Stimulated activated naive B cell treated with anti-CD40 and anti-IgM and Interleukin-4, amounts not matched to agents 10 μg/mL and 1 μg/mL and 100 μg/mL, for 72 hours (primary cell): Measurements from ENCODE around the gene MPRIP.
"Not testable (repeated sequence)": the region's sequence is repeated elsewhere in the genome, so short reads cannot be mapped to it uniquely, and the experiment has no call there.

Source experiments
- ATAC-seq, 2 donors: fragments of 150-1000 bp; cut with Tn5 transposase; replicated peaks; 2 replicates each; pipeline ENCODE4 v1.10.0; 2021; ENCODE audit warnings: moderate library complexity in 1 of 2
- DNase-seq: peaks from one replicate; pipeline ENCODE4 v3.0.0; 2021
- H3K27ac Mint-ChIP-seq: one replicate; pipeline ENCODE4 v1.8.0; 2022; ENCODE audit warnings: mild to moderate bottlenecking, mixed read lengths
- H3K27me3 Mint-ChIP-seq, 2 donors: one replicate each; pipeline ENCODE4 v1.8.0; 2022; ENCODE audit warnings: mixed read lengths in 2 of 2
- H3K36me3 Mint-ChIP-seq, 2 donors: one replicate each; pipeline ENCODE4 v1.8.0; 2022; ENCODE audit warnings: mixed read lengths in 2 of 2, mild to moderate bottlenecking in 1 of 2
- H3K4me1 Mint-ChIP-seq, 2 donors: one replicate each; pipeline ENCODE4 v1.8.0; 2022; ENCODE audit warnings: mixed read lengths in 2 of 2, mild to moderate bottlenecking in 1 of 2
- H3K4me3 Mint-ChIP-seq, 2 donors: one replicate each; pipeline ENCODE4 v1.8.0; 2022; ENCODE audit warnings: mild to moderate bottlenecking in 2 of 2, mixed read lengths in 2 of 2, moderate library complexity in 1 of 2
- H3K9me3 Mint-ChIP-seq, 2 donors: one replicate each; pipeline ENCODE4 v1.8.0; 2022; ENCODE audit warnings: mixed read lengths in 2 of 2, mild to moderate bottlenecking in 1 of 2

Gene MPRIP

GRCh38 chr17:17149520-17150447, 107.5 kb downstream of the MPRIP start:
- Mint-ChIP-seq H3K36me3 (peaks cover 28 to 70% of the 10 kb centered on the region in 2 donors), H3K27ac (peak overlapping the region; percentile 22), H3K9me3 (no peaks in the 10 kb centered on the region), H3K27me3 (no peaks in the 10 kb centered on the region), H3K4me1 (peaks cover 8 to 13% of the 10 kb centered on the region in 2 donors), H3K4me3 (no peak overlapping the region)
- DNase-seq (no peak), ATAC-seq (peak; percentile 30)

GRCh38 chr17:17150448-17150800, 108.2 kb downstream of the MPRIP start:
- Mint-ChIP-seq H3K9me3 (no peaks in the 10 kb centered on the region), H3K27ac (peak overlapping the region; percentile 22), H3K27me3 (no peaks in the 10 kb centered on the region), H3K4me1 (peaks cover 8 to 13% of the 10 kb centered on the region in 2 donors), H3K36me3 (peaks cover 32 to 69% of the 10 kb centered on the region in 2 donors), H3K4me3 (no peak overlapping the region)
- ATAC-seq: peak; percentile 15 to 38
- DNase-seq: no peak

DNA sequence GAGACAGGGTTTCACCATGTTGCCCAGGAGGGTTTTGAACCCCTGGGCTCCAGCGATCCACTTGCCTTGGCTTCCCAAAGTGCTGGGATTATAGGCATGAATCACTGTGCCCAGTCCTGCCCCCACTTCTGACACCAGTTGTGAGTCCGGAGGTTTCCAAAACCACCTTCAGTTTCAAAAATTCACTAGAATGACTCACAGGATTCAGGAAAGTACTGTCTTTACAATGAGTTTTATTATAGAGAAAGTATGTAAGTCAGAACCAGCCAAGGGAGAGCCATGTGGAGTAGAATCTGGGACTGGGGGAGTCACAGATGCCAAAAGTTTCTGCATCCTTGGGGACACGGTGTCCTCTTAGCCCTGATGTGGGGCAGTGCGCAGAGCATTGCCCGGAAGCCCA, 108.8 kb downstream of the MPRIP start:
- H3K36me3 Mint-ChIP-seq: peaks cover 34 to 63% of the 10 kb centered on the region in 2 donors
- ATAC-seq: no peak
- DNase-seq: no peak
- no peaks in the 10 kb centered on the region for H3K27me3 Mint-ChIP-seq
- no peak overlapping the region for H3K27ac Mint-ChIP-seq
- no peak overlapping the region for H3K4me3 Mint-ChIP-seq
- H3K4me1 Mint-ChIP-seq: peaks cover 8 to 11% of the 10 kb centered on the region in 2 donors
- H3K9me3 Mint-ChIP-seq: no peaks in the 10 kb centered on the region

DNA sequence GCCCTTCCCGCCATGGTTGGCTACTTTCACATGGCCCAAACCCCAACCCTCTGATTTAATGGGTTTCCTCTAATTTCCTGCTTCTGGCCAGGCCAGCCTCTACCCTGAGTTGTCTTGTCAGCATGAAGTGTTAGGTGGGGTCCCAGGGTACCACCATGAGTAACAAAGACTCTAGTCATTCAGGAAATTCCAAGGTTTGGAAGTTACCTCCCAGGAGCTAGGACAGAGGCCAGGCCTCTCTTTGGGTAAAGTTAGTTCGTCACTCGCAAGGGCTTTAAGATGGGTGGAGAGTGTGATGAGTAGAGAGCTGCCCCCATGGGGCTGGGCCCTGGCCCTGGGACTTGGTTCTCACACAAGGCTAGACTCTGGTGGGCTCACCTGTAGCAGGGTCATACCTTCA, 109.3 kb downstream of the MPRIP start:
- no peak for ATAC-seq
- Mint-ChIP-seq H3K4me3 (no peak overlapping the region), H3K27ac (peak overlapping the region; percentile 76), H3K27me3 (no peaks in the 10 kb centered on the region), H3K36me3 (peaks cover 34 to 60% of the 10 kb centered on the region in 2 donors), H3K4me1 (peaks cover 8 to 11% of the 10 kb centered on the region in 2 donors), H3K9me3 (no peaks in the 10 kb centered on the region)
- no peak for DNase-seq

DNA sequence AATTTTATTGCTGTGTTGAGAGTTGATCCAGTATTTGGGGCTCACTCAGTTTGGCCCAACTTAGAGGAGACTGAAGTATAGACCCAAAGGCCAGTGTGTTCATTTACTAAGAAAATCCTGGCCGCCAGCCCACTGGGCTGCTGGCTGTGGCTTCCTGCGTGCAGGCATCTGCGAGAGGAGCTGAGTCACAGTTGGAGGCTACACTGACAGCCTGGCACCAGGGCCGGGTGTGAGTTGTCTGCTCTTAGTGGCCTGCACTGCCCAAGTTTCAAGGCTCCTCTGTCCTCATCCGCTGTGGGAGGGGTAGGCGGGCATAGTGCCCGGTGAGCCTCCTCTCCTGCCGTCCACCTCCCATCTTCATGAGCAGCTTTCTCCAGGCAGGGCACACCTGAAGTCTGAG, 109.7 kb downstream of the MPRIP start:
- no peaks in the 10 kb centered on the region for H3K27me3 Mint-ChIP-seq
- H3K27ac Mint-ChIP-seq: peak overlapping the region; percentile 76
- peaks cover 7 to 8% of the 10 kb centered on the region in 2 donors for H3K4me1 Mint-ChIP-seq
- DNase-seq (no peak), ATAC-seq (peak in 1 of 2 donors; percentile 31)
- no peaks in the 10 kb centered on the region for H3K9me3 Mint-ChIP-seq
- no peak overlapping the region for H3K4me3 Mint-ChIP-seq
- peaks cover 35 to 60% of the 10 kb centered on the region in 2 donors for H3K36me3 Mint-ChIP-seq

DNA sequence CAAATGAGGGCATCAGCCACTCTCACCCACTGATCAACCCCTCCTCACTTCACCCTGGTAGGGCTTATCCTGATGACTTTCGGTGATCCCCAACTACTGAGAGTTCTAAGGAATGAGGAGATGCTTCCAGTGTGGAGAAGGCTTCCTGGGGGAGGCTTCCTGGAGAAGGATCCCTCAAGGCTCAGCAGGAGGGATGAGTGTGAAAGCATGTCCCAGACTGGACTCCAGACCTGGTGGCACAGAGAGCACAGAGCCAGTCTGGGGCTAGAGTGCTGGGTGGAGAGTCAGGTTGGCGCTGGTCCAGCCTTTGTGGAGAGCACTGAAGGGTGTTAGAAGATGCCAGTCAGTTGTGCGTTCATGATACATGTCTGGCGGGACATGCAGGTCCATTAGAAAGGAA, 110.1 kb downstream of the MPRIP start:
- H3K4me3 Mint-ChIP-seq: no peak overlapping the region
- DNase-seq (no peak), ATAC-seq (no peak)
- H3K27ac Mint-ChIP-seq: peak overlapping the region; percentile 66
- H3K27me3 Mint-ChIP-seq: no peaks in the 10 kb centered on the region
- H3K9me3 Mint-ChIP-seq: no peaks in the 10 kb centered on the region
- peaks cover 40 to 63% of the 10 kb centered on the region in 2 donors for H3K36me3 Mint-ChIP-seq
- peaks cover 6 to 8% of the 10 kb centered on the region in 2 donors for H3K4me1 Mint-ChIP-seq

DNA sequence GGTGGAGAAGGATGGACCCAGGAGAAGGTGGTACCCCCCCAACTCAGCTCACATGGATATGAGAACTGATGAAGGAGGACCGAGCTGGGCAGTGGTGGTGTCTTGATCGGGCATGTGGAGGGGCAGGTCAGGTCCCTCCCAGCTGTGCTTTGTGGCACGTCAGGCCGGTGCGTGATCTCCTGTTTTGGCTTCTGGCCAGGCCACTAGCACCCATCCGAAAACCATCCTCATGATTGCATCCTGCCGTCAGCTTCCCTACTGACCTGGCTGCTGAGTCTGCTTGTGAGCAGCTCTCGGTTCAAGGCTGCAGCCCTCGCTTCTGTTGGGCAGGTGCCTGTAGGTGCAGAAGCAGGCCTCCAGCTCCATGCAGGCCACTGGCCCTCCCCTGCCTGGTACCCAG, 110.8 kb downstream of the MPRIP start:
- Mint-ChIP-seq H3K27ac (no peak overlapping the region), H3K4me1 (peaks cover 6 to 8% of the 10 kb centered on the region in 2 donors), H3K27me3 (no peaks in the 10 kb centered on the region), H3K9me3 (no peaks in the 10 kb centered on the region), H3K36me3 (peaks cover 41 to 56% of the 10 kb centered on the region in 2 donors), H3K4me3 (no peak overlapping the region)
- no peak for DNase-seq
- no peak for ATAC-seq

- DNase-seq: no peak
- Mint-ChIP-seq H3K4me3 (no peak overlapping the region), H3K36me3 (peaks cover 47 to 57% of the 10 kb centered on the region in 2 donors), H3K9me3 (no peaks in the 10 kb centered on the region), H3K27ac (peak overlapping the region; percentile 6), H3K4me1 (peaks cover 6 to 8% of the 10 kb centered on the region in 2 donors), H3K27me3 (no peaks in the 10 kb centered on the region)
- ATAC-seq: no peak
Observed at GRCh38 chr17:17153709-17154108, 111.5 kb downstream of the MPRIP start.

DNA sequence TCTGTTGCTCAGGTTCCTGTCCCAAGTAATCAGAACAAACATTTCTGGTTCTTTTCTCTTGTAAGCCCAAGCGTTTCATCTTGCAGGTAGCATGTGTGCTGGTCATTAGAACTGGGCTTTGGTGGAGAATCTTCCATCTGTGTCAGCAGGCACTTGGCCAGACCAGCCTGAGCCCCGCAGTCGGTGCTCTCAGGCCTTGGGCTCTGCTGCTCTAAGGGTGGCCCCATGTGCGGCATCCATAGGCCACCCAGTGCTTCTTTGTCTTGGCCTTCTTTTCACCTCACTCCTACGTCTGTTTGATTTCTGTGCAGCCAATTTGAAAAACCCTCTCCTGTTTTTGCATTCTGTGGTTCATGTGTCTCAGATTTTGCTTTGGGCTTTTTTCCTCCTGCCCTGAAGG, 112.3 kb downstream of the MPRIP start:
- no peaks in the 10 kb centered on the region for H3K9me3 Mint-ChIP-seq
- H3K4me1 Mint-ChIP-seq: peaks cover 6 to 8% of the 10 kb centered on the region in 2 donors
- no peak for DNase-seq
- H3K4me3 Mint-ChIP-seq: no peak overlapping the region
- H3K36me3 Mint-ChIP-seq: peaks cover 54 to 65% of the 10 kb centered on the region in 2 donors
- H3K27ac Mint-ChIP-seq: peak overlapping the region; percentile 14
- no peak for ATAC-seq
- no peaks in the 10 kb centered on the region for H3K27me3 Mint-ChIP-seq

DNA sequence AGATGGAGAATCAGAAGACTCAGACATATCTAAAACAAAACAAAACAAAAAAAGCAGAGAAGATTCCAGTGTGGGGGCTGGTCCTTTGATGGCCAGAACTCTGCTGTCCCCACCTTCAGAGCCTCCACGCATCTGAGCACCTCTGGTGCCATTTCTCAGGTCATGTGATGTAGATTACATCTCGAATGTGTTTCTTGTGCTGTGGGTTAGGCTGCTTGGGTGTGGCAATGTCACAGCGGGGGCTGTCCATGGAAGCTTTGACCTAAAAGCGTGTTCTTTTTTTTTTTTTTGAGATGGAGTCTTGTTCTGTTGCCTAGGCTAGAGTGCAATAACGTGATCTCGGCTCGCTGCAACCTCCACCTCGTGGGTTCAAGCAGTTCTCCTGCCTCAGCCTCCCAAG, 112.7 kb downstream of the MPRIP start:
- Mint-ChIP-seq H3K4me1 (peaks cover 4 to 5% of the 10 kb centered on the region in 2 donors), H3K36me3 (peaks cover 54 to 66% of the 10 kb centered on the region in 2 donors)
- DNase-seq: no peak

DNA sequence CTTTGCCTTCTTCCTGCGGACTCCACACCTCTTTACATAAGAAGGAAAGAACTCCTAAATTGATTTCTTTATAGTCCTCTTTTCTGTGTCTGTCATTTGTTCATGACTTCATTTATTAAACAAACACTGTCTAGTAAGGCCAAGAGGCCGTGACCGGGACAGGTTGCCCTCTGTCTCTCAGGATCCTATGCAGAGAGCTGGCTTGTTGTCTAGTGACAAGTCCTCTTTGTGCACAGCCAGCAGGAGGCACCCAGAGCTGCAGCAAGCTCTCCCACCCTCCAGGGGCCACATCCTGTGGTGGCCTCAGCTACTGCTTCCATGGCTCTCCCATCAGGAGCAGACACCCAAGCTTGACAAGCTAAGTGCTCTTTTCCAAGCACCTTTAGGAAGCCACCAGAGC, 113.3 kb downstream of the MPRIP start:
- DNase-seq (no peak), ATAC-seq (no peak)
- Mint-ChIP-seq H3K4me3 (no peak overlapping the region), H3K4me1 (no peaks in the 10 kb centered on the region), H3K36me3 (peaks cover 51 to 62% of the 10 kb centered on the region in 2 donors), H3K27ac (peak overlapping the region; percentile 51), H3K27me3 (no peaks in the 10 kb centered on the region), H3K9me3 (no peaks in the 10 kb centered on the region)

More for the DNA sequence above, 112.7 kb downstream of the MPRIP start:
- no peak for ATAC-seq
- Mint-ChIP-seq H3K4me3 (no peak overlapping the region), H3K9me3 (no peaks in the 10 kb centered on the region), H3K27ac (no peak overlapping the region), H3K27me3 (no peaks in the 10 kb centered on the region)

GRCh38 chr17:17156107-17156506, 113.8 kb downstream of the MPRIP start:
- Mint-ChIP-seq H3K4me1 (no peaks in the 10 kb centered on the region), H3K4me3 (no peak overlapping the region), H3K36me3 (peaks cover 53 to 66% of the 10 kb centered on the region in 2 donors), H3K9me3 (no peaks in the 10 kb centered on the region), H3K27ac (no peak overlapping the region), H3K27me3 (no peaks in the 10 kb centered on the region)
- ATAC-seq: no peak
- DNase-seq: no peak

- peaks cover 53 to 63% of the 10 kb centered on the region in 2 donors for H3K36me3 Mint-ChIP-seq
- no peaks in the 10 kb centered on the region for H3K27me3 Mint-ChIP-seq
- no peaks in the 10 kb centered on the region for H3K9me3 Mint-ChIP-seq
- no peak overlapping the region for H3K4me3 Mint-ChIP-seq
- ATAC-seq (no peak), DNase-seq (no peak)
- no peaks in the 10 kb centered on the region for H3K4me1 Mint-ChIP-seq
- H3K27ac Mint-ChIP-seq: peak overlapping the region; percentile 38
Observed at GRCh38 chr17:17156511-17156910, 114.3 kb downstream of the MPRIP start.

DNA sequence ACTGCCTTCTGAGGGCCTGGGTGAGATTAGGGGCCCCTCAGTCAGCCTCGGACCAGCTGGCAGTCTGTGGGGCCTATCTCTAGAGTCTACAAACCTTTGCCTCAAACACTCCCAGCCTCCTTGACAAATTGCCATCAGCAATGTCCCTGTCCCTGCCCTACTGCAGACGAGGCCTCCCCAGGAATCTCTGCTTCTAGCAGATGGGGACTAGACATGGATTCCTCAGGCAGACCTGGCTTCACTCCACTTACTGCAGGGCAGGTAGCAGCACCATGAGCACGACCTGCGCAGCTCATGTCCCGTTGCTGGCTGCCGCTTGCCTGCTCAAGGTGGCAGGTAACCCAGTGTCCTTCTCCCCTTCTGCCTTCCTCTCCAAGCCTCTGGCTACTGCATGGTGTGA, 114.8 kb downstream of the MPRIP start:
- Mint-ChIP-seq H3K4me1 (no peaks in the 10 kb centered on the region), H3K27ac (no peak overlapping the region), H3K4me3 (no peak overlapping the region), H3K9me3 (no peaks in the 10 kb centered on the region), H3K36me3 (peaks cover 55 to 65% of the 10 kb centered on the region in 2 donors), H3K27me3 (no peaks in the 10 kb centered on the region)
- DNase-seq (no peak), ATAC-seq (no peak)

DNA sequence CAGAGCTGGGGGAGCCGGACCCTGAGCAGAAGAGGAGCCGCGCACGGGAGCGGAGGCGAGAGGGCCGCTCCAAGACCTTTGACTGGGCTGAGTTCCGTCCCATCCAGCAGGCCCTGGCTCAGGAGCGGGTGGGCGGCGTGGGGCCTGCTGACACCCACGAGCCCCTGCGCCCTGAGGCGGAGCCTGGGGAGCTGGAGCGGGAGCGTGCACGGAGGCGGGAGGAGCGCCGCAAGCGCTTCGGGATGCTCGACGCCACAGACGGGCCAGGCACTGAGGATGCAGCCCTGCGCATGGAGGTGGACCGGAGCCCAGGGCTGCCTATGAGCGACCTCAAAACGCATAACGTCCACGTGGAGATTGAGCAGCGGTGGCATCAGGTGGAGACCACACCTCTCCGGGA, 116.2 kb downstream of the MPRIP start:
- H3K27ac Mint-ChIP-seq, ATAC-seq, H3K4me1 Mint-ChIP-seq, DNase-seq, H3K27me3 Mint-ChIP-seq, H3K4me3 Mint-ChIP-seq, H3K9me3 Mint-ChIP-seq: not testable (repeated sequence)
- peaks cover 50 to 62% of the 10 kb centered on the region in 2 donors for H3K36me3 Mint-ChIP-seq
